Astrocyte (in vitro differentiated cells and primary cell): ENCODE data around the gene GLIPR1L1.
A peak's percentile ranks its signal among the peaks of the same experiment; 100 is the strongest.

Experiments used
- CTCF ChIP-seq: IDR thresholded peaks from 2 replicates; pipeline ENCODE4 v1.5.1; 2011; ENCODE audit warnings: low read depth, mild to moderate bottlenecking, inconsistent platforms, low read length, moderate library complexity; ENCODE audit not compliant: insufficient read depth
- EZH2 ChIP-seq: IDR thresholded peaks from 2 replicates; pipeline ENCODE4 v1.6.1; 2012; ENCODE audit warnings: mild to moderate bottlenecking, low read length, inconsistent platforms; ENCODE audit not compliant: insufficient read depth

- peak; percentile 27 for TF ChIP-seq CTCF
- TF ChIP-seq EZH2 = no peak
Observed at GRCh38 chr12:75289753-75290152, 44.7 kb upstream of the GLIPR1L1 start.
